RWPE2 (cell line): Measurements from ENCODE around the gene CYP4F22.

Source experiments
- ATAC-seq: fragments of 200-7000 bp; cut with Tn5 transposase; 3 replicates; pipeline ENCODE4 v1.9.1; 2021; ENCODE audit warnings: low read depth
- DNase-seq: peaks from one replicate; pipeline ENCODE4 v3.0.0-alpha.2; 2020; ENCODE audit warnings: low spot score
- H3K27ac ChIP-seq: fragments of 450-650 bp; 2 replicates; pipeline ENCODE4 v1.5.1; 2017; ENCODE audit warnings: mild to moderate bottlenecking; ENCODE audit not compliant: poor library complexity, severe bottlenecking
- H3K27me3 ChIP-seq: fragments of 250-450 bp; sonication (Bioruptor Pico); 2 replicates; pipeline ENCODE4 v1.5.1; 2021; ENCODE audit warnings: mild to moderate bottlenecking, moderate library complexity; ENCODE audit not compliant: insufficient read depth, poor library complexity, severe bottlenecking
- H3K36me3 ChIP-seq: fragments of 250-450 bp; sonication (Bioruptor Pico); 2 replicates; pipeline ENCODE4 v1.5.1; 2020; ENCODE audit warnings: low read depth, mild to moderate bottlenecking, moderate library complexity
- H3K4me1 ChIP-seq: fragments of 250-450 bp; sonication (Bioruptor Pico); 2 replicates; pipeline ENCODE4 v1.5.1; 2021; ENCODE audit warnings: mild to moderate bottlenecking, moderate library complexity; ENCODE audit not compliant: insufficient read depth, poor library complexity, severe bottlenecking
- H3K4me3 ChIP-seq: fragments of 250-450 bp; sonication (Bioruptor Pico); 2 replicates; pipeline ENCODE4 v1.5.1; 2021; ENCODE audit warnings: mild to moderate bottlenecking, moderate library complexity; ENCODE audit not compliant: severe bottlenecking
- H3K9me3 ChIP-seq: fragments of 250-450 bp; sonication (Bioruptor Pico); 2 replicates; pipeline ENCODE4 v1.5.1; 2021; ENCODE audit warnings: mild to moderate bottlenecking, moderate library complexity; ENCODE audit not compliant: severe bottlenecking
- TF ChIP-seq, protein P1 (sequence below): fragments of 450-650 bp; IDR thresholded peaks from one replicate; pipeline ENCODE4 v1.5.1; 2017; ENCODE audit warnings: mild to moderate bottlenecking, moderate library complexity; ENCODE audit not compliant: poor library complexity, severe bottlenecking

The CYP4F22 gene

GRCh38 chr19:15508035-15508710 is at the start of gene CYP4F22:
Gene CYP4F22 (plus strand): TSS chr19:15508525. CDS start chr19:15525337, 16,812 bp downstream.
- no peaks in the 10 kb centered on the region for H3K4me1 ChIP-seq
- no peak within 1 kb of the TSS for H3K27ac ChIP-seq
- TF ChIP-seq, protein P1, sequence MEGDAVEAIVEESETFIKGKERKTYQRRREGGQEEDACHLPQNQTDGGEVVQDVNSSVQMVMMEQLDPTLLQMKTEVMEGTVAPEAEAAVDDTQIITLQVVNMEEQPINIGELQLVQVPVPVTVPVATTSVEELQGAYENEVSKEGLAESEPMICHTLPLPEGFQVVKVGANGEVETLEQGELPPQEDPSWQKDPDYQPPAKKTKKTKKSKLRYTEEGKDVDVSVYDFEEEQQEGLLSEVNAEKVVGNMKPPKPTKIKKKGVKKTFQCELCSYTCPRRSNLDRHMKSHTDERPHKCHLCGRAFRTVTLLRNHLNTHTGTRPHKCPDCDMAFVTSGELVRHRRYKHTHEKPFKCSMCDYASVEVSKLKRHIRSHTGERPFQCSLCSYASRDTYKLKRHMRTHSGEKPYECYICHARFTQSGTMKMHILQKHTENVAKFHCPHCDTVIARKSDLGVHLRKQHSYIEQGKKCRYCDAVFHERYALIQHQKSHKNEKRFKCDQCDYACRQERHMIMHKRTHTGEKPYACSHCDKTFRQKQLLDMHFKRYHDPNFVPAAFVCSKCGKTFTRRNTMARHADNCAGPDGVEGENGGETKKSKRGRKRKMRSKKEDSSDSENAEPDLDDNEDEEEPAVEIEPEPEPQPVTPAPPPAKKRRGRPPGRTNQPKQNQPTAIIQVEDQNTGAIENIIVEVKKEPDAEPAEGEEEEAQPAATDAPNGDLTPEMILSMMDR = no peak
- no peaks in the 10 kb centered on the region for H3K36me3 ChIP-seq
- H3K4me3 ChIP-seq = no peak within 1 kb of the TSS
- ATAC-seq (no peak), DNase-seq (no peak)
- H3K9me3 ChIP-seq = no peaks in the 10 kb centered on the region
- H3K27me3 ChIP-seq = peaks cover 26% of the 10 kb centered on the region

DNA sequence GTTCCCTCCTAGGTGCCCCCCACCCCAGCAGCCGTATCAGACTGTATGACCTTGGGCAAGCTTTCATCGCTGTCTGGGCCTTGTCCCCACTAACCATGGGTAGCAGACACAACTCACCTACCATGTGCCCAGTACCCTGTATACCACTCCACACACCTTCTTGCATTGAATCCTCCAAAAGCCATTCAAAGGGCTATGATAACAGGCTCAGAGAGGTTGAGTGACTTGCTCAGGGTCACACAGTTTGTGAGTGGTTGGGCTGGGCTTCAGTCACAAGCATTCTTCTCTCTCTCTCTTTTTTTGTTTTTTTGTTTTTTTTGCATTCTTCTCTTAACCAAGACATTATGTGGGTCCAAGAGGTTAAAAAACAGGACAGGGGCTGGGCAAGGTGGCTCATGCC is 46.6 kb upstream of the CYP4F22 start:
- no peak for ATAC-seq
- no peaks in the 10 kb centered on the region for H3K4me1 ChIP-seq
- DNase-seq = no peak
- H3K27me3 ChIP-seq = peaks cover 15% of the 10 kb centered on the region
- no peaks in the 10 kb centered on the region for H3K9me3 ChIP-seq
- H3K4me3 ChIP-seq = no peak overlapping the region
- no peak overlapping the region for H3K27ac ChIP-seq
- no peaks in the 10 kb centered on the region for H3K36me3 ChIP-seq
- TF ChIP-seq, protein P1 = no peak

DNA sequence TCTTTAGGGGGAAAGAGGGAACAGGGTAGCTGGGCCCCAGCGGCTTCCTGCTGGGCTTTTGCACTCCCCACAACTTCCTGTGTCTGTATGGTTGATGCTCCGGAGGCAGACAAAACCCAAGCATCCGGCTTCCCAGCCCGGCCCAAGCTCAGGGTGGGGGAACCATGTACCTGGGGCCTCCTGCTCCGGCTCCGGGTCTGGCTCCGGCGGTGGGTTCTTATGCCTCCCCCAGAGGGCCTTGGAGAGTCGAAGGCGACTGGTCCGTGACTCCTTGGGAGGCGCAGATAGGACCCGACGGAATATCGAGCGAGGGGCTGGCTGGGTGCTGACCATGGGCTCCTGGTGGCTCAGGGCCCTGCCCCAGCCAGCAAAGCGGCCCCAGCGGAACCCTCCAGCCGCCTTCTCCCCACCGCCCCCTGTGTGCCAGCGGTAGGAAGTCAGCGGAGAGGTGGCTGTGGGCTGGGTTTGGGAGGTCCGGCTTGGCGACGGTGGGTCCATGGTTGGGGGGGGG is 44.4 kb upstream of the CYP4F22 start:
- H3K36me3 ChIP-seq = no peaks in the 10 kb centered on the region
- DNase-seq = no peak
- TF ChIP-seq, protein P1 = no peak
- H3K27ac ChIP-seq = no peak overlapping the region
- H3K9me3 ChIP-seq = no peaks in the 10 kb centered on the region
- peaks cover 5% of the 10 kb centered on the region for H3K27me3 ChIP-seq
- H3K4me1 ChIP-seq = no peaks in the 10 kb centered on the region
- no peak for ATAC-seq
- H3K4me3 ChIP-seq = no peak overlapping the region

DNA sequence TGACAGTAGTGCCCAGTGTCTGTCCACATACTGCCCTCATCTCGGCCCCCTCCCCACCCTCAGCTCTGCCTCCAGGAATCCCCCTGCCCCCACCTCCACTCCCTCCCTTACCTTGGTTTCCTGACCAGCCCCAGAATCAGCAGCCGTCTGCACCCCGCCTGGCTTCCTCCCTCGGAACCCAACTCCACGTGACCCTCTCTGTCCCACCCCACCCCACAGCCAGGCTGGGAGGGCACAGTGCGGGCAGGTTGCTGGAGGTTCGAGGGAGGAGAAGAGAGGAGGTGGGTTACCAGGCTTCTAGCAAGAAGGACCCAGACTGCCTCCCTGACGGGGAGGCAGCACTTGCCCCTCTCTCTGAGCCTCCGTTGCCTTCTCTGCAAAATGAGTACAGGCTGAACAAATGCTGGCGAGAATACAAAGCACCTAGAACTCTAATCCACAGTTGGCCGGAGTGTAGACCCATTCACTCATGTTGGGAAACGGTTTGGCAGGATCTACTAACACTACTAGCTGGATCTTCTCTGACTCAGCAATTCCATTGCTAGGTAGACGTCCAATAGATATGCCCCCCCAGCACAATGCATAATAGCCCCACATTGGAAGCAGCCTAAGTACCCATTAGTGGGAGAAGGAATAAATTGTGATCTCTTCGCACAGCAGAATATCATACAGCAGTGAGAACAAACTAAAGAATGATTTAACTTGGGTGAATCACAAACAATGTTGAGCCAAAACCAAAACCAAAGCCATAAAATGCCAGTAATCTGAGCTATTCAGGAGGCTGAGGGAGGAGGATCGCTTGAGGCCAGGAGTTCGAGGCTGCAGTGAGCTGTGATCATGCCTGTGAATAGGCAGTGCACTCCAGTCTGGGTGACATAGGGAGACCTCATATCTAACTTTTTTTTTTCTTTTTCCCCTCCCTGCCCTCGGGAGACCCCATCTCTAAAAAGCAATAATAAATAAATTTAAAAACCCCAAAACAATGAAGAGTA is 43.6 kb upstream of the CYP4F22 start, which contains the start of gene RASAL3:
Gene RASAL3, minus strand, starts transcription at position 151 of the 992 bp plus-strand sequence. CDS start 186 bp downstream, outside the sequence.
- Histone ChIP-seq H3K36me3 (no peaks in the 10 kb centered on the region), H3K27me3 (peaks cover 13% of the 10 kb centered on the region), H3K4me3 (no peak within 1 kb of the TSS), H3K9me3 (no peaks in the 10 kb centered on the region), H3K27ac (no peak within 1 kb of the TSS), H3K4me1 (no peaks in the 10 kb centered on the region)
- DNase-seq (no peak), ATAC-seq (no peak)
- TF ChIP-seq, protein P1 = no peak
